H1 (cell line): ENCODE measurements around the gene DNAJC24. TPM values are rescaled to one million over a fixed set of nuclear protein-coding genes. Genes with fewer than 3 reads are reported as not detected.

Source experiments
- CTCF ChIA-PET: fragments of 300-600 bp; sonication (Branson Sonifier 250); formaldehyde crosslinking; loops from one replicate; lab custom pipeline; 2021; ENCODE audit not compliant: partially characterized antibody; lab: Charles Lee
- POLR2A ChIA-PET: fragments of 300-600 bp; sonication (Branson Sonifier 250); formaldehyde crosslinking; loops from one replicate; lab custom pipeline; 2021; ENCODE audit warnings: inconsistent platforms; ENCODE audit not compliant: partially characterized antibody; lab: Charles Lee
- DNase-seq, 2 experiments: peaks; one replicate each; pipeline versions ENCODE4 v3.0.0 to v3.0.0-alpha.2; 2010 to 2022; ENCODE audit warnings: low spot score in 2 of 2, low read depth in 1 of 2, mixed read lengths in 1 of 2
- FAIRE-seq: peaks from 2 replicates; lab custom pipeline; 2011; peaks lifted over from hg19 to GRCh38; lab: Jason Lieb, UNC
- H2AFZ ChIP-seq: 2 replicates; pipeline ENCODE4 v1.8.1; 2012; ENCODE audit warnings: low read length, inconsistent platforms
- H2AK5ac ChIP-seq: 2 replicates; pipeline ENCODE4 v1.6.1; 2013; ENCODE audit warnings: low read depth, low read length
- H2BK120ac ChIP-seq: replicated peaks from 2 replicates; pipeline ENCODE3; 2013; ENCODE audit warnings: low read depth, low read length, inconsistent platforms
- H2BK12ac ChIP-seq: 2 replicates; pipeline ENCODE4 v1.6.1; 2013; ENCODE audit warnings: low read depth, low read length
- H2BK15ac ChIP-seq: 2 replicates; pipeline ENCODE4 v1.6.1; 2013; ENCODE audit warnings: low read length
- H2BK20ac ChIP-seq: 2 replicates; pipeline ENCODE4 v1.6.1; 2013; ENCODE audit warnings: low read length
- H2BK5ac ChIP-seq: 2 replicates; pipeline ENCODE4 v1.6.1; 2013; ENCODE audit warnings: low read depth, low read length
- H3K14ac ChIP-seq: 2 replicates; pipeline ENCODE4 v1.6.1; 2013; ENCODE audit warnings: inconsistent platforms; ENCODE audit not compliant: insufficient read length
- H3K18ac ChIP-seq: 2 replicates; pipeline ENCODE4 v1.6.1; 2013; ENCODE audit warnings: low read length; ENCODE audit errors: extremely low read depth
- H3K23ac ChIP-seq: 2 replicates; pipeline ENCODE4 v1.6.1; 2013; ENCODE audit warnings: inconsistent platforms; ENCODE audit not compliant: insufficient read length
- H3K23me2 ChIP-seq: 2 replicates; pipeline ENCODE4 v1.6.1; 2013; ENCODE audit warnings: low read depth, low read length
- H3K27ac ChIP-seq: 2 replicates; pipeline ENCODE4 v1.6.1; 2011; ENCODE audit warnings: low read depth, low read length, inconsistent platforms
- H3K27me3 ChIP-seq, 4 experiments: replicated peaks in 1 of 4; 1 replicate in 1 of 4; 2 replicates in 3 of 4; pipeline versions ENCODE4 v1.6.1 to v1.8.1; 2011 to 2013; ENCODE audit warnings: low read length in 3 of 4, mild to moderate bottlenecking in 3 of 4, inconsistent platforms in 2 of 4, mixed read lengths in 2 of 4, moderate library complexity in 1 of 4; ENCODE audit not compliant: control insufficient read depth in 3 of 4, insufficient read depth in 3 of 4; ENCODE audit errors: extremely low read depth in 1 of 4
- H3K36me3 ChIP-seq, 4 experiments: 2 replicates each; pipeline versions ENCODE4 v1.6.1 to v1.8.1; 2011 to 2013; ENCODE audit warnings: mild to moderate bottlenecking in 4 of 4, low read length in 3 of 4, moderate library complexity in 2 of 4, control low read depth in 1 of 4, inconsistent platforms in 1 of 4; ENCODE audit not compliant: insufficient read depth in 4 of 4, control insufficient read depth in 2 of 4
- H3K4ac ChIP-seq: replicated peaks from 2 replicates; pipeline ENCODE3; 2013; ENCODE audit warnings: low read length, low read depth, mixed read lengths, inconsistent platforms; ENCODE audit not compliant: insufficient read length
- H3K4me1 ChIP-seq, 4 experiments: replicated peaks in 1 of 4; 1 replicate in 1 of 4; 2 replicates in 3 of 4; pipeline versions ENCODE4 v1.6.1 to v1.8.1; 2011 to 2013; ENCODE audit warnings: low read length in 3 of 4, inconsistent platforms in 2 of 4, mixed read lengths in 1 of 4; ENCODE audit not compliant: insufficient read depth in 4 of 4, control insufficient read depth in 3 of 4
- H3K4me2 ChIP-seq, 2 experiments: 2 replicates each; pipeline versions ENCODE4 v1.6.1 to v1.8.1; 2011 to 2013; ENCODE audit warnings: low read depth in 2 of 2, low read length in 2 of 2, control low read depth in 1 of 2, inconsistent platforms in 1 of 2, mild to moderate bottlenecking in 1 of 2; ENCODE audit not compliant: insufficient read depth in 1 of 2
- H3K4me3 ChIP-seq, 4 experiments: fragments of 200-600, 300-600 bp in 1 of 4; sonication (generic), shearing (Covaris generic), sonication (Bioruptor Twin) in 1 of 4; 2 replicates each; pipeline versions ENCODE4 v1.5.1 to v1.8.1; 2011 to 2016; ENCODE audit warnings: low read length in 4 of 4, low read depth in 3 of 4, control low read depth in 2 of 4, inconsistent platforms in 2 of 4, mild to moderate bottlenecking in 2 of 4, mixed read lengths in 1 of 4, moderate library complexity in 1 of 4; ENCODE audit not compliant: insufficient read depth in 2 of 4; ENCODE audit errors: extremely low read depth in 1 of 4
- H3K56ac ChIP-seq: replicated peaks from 2 replicates; pipeline ENCODE3; 2013; ENCODE audit warnings: low read depth, mild to moderate bottlenecking, mixed read lengths, low read length, inconsistent platforms; ENCODE audit not compliant: insufficient read length
- H3K79me1 ChIP-seq: 2 replicates; pipeline ENCODE4 v1.6.1; 2013; ENCODE audit warnings: low read depth, low read length, control low read depth
- H3K79me2 ChIP-seq, 2 experiments: 2 replicates each; pipeline versions ENCODE4 v1.6.1 to v1.8.1; 2012 to 2013; ENCODE audit warnings: low read length in 2 of 2, mild to moderate bottlenecking in 2 of 2, inconsistent platforms in 1 of 2; ENCODE audit not compliant: insufficient read depth in 2 of 2, control insufficient read depth in 1 of 2
- H3K9ac ChIP-seq, 4 experiments: replicated peaks in 1 of 4; 1 replicate in 1 of 4; 2 replicates in 3 of 4; pipeline versions ENCODE4 v1.6.1 to v1.8.1; 2011 to 2013; ENCODE audit warnings: low read depth in 3 of 4, low read length in 3 of 4, control low read depth in 2 of 4, mild to moderate bottlenecking in 2 of 4, moderate library complexity in 2 of 4, inconsistent platforms in 1 of 4; ENCODE audit errors: extremely low read depth in 1 of 4
- H3K9me3 ChIP-seq, 2 experiments: 2 replicates each; pipeline versions ENCODE4 v1.6.1 to v1.8.1; 2012 to 2013; ENCODE audit warnings: mild to moderate bottlenecking in 2 of 2, moderate library complexity in 2 of 2, control low read depth in 1 of 2, inconsistent platforms in 1 of 2, low read depth in 1 of 2, low read length in 1 of 2, mixed read lengths in 1 of 2; ENCODE audit not compliant: insufficient read depth in 2 of 2
- H4K20me1 ChIP-seq, 2 experiments: replicated peaks in 1 of 2; 2 replicates each; pipeline versions ENCODE3 to v1.8.1; 2011 to 2013; ENCODE audit warnings: inconsistent platforms in 2 of 2, low read length in 2 of 2, mild to moderate bottlenecking in 1 of 2; ENCODE audit not compliant: insufficient read depth in 2 of 2, control insufficient read depth in 1 of 2
- H4K5ac ChIP-seq: 2 replicates; pipeline ENCODE4 v1.6.1; 2013; ENCODE audit warnings: low read length, low read depth, mixed read lengths, inconsistent platforms; ENCODE audit not compliant: insufficient read length
- H4K8ac ChIP-seq: 2 replicates; pipeline ENCODE4 v1.8.0; 2013; ENCODE audit warnings: mild to moderate bottlenecking, moderate library complexity, low read length, inconsistent platforms; ENCODE audit not compliant: insufficient read depth; ENCODE audit errors: extremely low read depth
- H4K91ac ChIP-seq: replicated peaks from 2 replicates; pipeline ENCODE3; 2013; ENCODE audit warnings: low read length, mixed read lengths, inconsistent platforms; ENCODE audit not compliant: insufficient read length
- ASH2L ChIP-seq: fragments of 200-600, 300-600 bp; sonication (generic); IDR thresholded peaks from one replicate; pipeline ENCODE4 v1.7.1; 2017; ENCODE audit warnings: low read length
- GTF2F1 ChIP-seq: IDR thresholded peaks from 2 replicates; pipeline ENCODE4 v1.6.1; 2012; ENCODE audit warnings: low read depth, low read length, improper control_type of control experiment, borderline replicate concordance
- NRF1 ChIP-seq: IDR thresholded peaks from 2 replicates; pipeline ENCODE4 v1.6.1; 2011; ENCODE audit warnings: mild to moderate bottlenecking, low read depth, low read length, improper control_type of control experiment
- RNF2 ChIP-seq: fragments of 200-900, 300-1000 bp; sonication (generic); IDR thresholded peaks from 2 replicates; pipeline ENCODE4 v1.7.1; 2016; ENCODE audit warnings: borderline replicate concordance, low read depth, mild to moderate bottlenecking, antibody characterized with exemption, low read length; ENCODE audit not compliant: poor library complexity, severe bottlenecking; ENCODE audit errors: missing control alignments
- SRF ChIP-seq: IDR thresholded peaks from 2 replicates; pipeline ENCODE4 v1.6.1; 2011; ENCODE audit warnings: mild to moderate bottlenecking, low read depth, low read length, moderate library complexity
- TEAD4 ChIP-seq: IDR thresholded peaks from 2 replicates; pipeline ENCODE4 v1.6.1; 2012; ENCODE audit warnings: low read depth, low read length, inconsistent platforms, mixed read lengths
- YY1 ChIP-seq: IDR thresholded peaks from 2 replicates; pipeline ENCODE4 v1.6.1; 2011; ENCODE audit warnings: low read depth, mild to moderate bottlenecking, low read length
- WGBS, 2 experiments: shearing (Covaris generic) in 1 of 2; methylation state at CpG; one replicate each; pipeline versions ENCODE4 v1.1.6 to v1.1.7; 2013 to 2015; ENCODE audit warnings: low lambda C conversion rate in 2 of 2, mixed read lengths in 2 of 2, inconsistent platforms in 1 of 2, low coverage in 1 of 2, missing lambda C conversion rate in 1 of 2; ENCODE audit not compliant: insufficient replicate concordance in 2 of 2, insufficient coverage in 1 of 2, insufficient read length in 1 of 2; ENCODE audit errors: extremely low coverage in 1 of 2, missing lambda C conversion rate in 1 of 2; 5-methylcytosine and 5-hydroxymethylcytosine counted together
- polyA plus RNA-seq, 7 experiments: library from polyadenylated mRNA; depleted of rRNA in 3 of 7; stranded (reverse) in 5 of 7; unstranded in 2 of 7; fragments of >200 nt in 5 of 7; fragments of 200-250 nt in 2 of 7; gene quantifications; 1 replicate in 5 of 7; 2 replicates in 1 of 7; 4 replicates in 1 of 7; pipeline versions ENCODE4 v1.2.1 to v1.2.3, GENCODE V29; 2011 to 2013; ENCODE audit warnings: missing spikeins in 2 of 7, mixed read lengths in 2 of 7
- total RNA-seq: library from RNA; stranded (reverse); fragmentation: NEBNext Ultra II Directional; extraction: Animal tissue kit (Norgen Biotek cat#: 25700); gene quantifications from 2 replicates; pipeline ENCODE4 v1.2.1, GENCODE V29; 2021
- TF ChIP-seq, protein P1 (sequence below): IDR thresholded peaks from 2 replicates; pipeline ENCODE4 v1.6.1; 2011; ENCODE audit warnings: low read length, improper control_type of control experiment

Gene DNAJC24
- total and polyA plus RNA-seq, 2 of the 8 experiments (the other 6 are each of a cell fraction or from before 2014, with no cell fraction given), result 7.2 to 21.1 TPM

DNA sequence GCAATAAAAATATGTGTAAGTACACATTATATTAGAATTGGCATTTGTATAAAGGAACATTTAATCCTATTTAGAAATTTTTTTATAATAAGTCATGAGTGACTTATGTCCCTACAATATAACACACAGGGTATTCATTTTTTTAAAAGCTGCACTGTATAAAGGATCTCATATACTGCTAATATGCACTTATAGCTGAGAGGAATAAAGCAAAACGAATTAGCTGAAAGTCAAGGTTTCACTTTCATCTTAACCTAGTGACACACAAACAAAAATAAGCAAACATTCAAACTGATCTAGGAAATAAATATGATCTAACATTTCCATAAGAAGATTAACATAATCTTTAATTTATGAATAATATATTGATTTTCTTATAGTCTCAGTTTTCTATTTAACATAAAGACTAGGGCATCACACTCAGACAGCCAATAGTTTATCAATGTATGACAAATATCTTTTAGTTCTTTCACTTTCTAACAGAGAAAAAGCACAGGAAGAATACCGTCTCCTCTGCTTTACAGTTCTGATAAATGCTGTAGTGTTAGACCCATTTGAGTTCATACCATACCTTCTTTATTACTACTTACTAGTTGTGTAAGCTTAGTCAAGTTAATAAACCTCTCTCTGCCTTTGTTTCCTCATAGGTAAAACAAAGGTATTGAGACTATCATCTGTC, 43.1 kb upstream of the DNAJC24 start:
- WGBS, 2 experiments, result 90% methylated on average over 2 of the region's 2 CpGs; no CpG with 5 or more reads in 1 of the 2 experiments
- Histone ChIP-seq H2AK5ac (no peak overlapping the region), H4K20me1 (no peaks in the 10 kb centered on the region), H3K56ac (no peak overlapping the region), H3K4me2 (no peak overlapping the region), H3K36me3 (no peaks in the 10 kb centered on the region), H3K23ac (no peak overlapping the region), H3K9ac (no peak overlapping the region), H3K18ac (no peak overlapping the region), H2BK15ac (no peak overlapping the region), H3K4me1 (no peaks in the 10 kb centered on the region), H3K9me3 (no peaks in the 10 kb centered on the region), H3K4ac (no peak overlapping the region), H4K91ac (no peak overlapping the region), H3K79me2 (no peaks in the 10 kb centered on the region), H4K5ac (no peak overlapping the region), H2BK20ac (no peak overlapping the region), H3K27ac (no peak overlapping the region), H3K79me1 (no peaks in the 10 kb centered on the region), H2AFZ (0 out of 2 replicates have a peak overlapping the region, but pooled peaks have one; percentile 5), H3K27me3 (no peaks in the 10 kb centered on the region), H4K8ac (no peak overlapping the region), H2BK5ac (no peak overlapping the region), H2BK12ac (no peak overlapping the region), H3K23me2 (no peaks in the 10 kb centered on the region), H3K4me3 (no peak overlapping the region), H3K14ac (no peak overlapping the region), H2BK120ac (no peak overlapping the region)
- CTCF ChIA-PET, result interaction anchor here (0.8 to 3.1 kb wide), 2 partner anchors 14 to 60 kb away, joined by 3 to 14 read pairs; no protein-coding TSS in a partner anchor
- DNase-seq (no peak), FAIRE-seq (no peak)
- TF ChIP-seq ASH2L (no peak), YY1 (no peak), NRF1 (no peak), GTF2F1 (no peak), RNF2 (no peak), SRF (no peak), TEAD4 (no peak)
- TF ChIP-seq, protein P1, sequence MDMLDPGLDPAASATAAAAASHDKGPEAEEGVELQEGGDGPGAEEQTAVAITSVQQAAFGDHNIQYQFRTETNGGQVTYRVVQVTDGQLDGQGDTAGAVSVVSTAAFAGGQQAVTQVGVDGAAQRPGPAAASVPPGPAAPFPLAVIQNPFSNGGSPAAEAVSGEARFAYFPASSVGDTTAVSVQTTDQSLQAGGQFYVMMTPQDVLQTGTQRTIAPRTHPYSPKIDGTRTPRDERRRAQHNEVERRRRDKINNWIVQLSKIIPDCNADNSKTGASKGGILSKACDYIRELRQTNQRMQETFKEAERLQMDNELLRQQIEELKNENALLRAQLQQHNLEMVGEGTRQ, result no peak
- POLR2A ChIA-PET, result no interaction called here
